LNCAP (cell line): Measurements from ENCODE around the gene OTOP2.

Experiments used
- TF ChIP-seq, protein P1 (sequence below): fragments of 450-650 bp; IDR thresholded peaks from 2 replicates; pipeline ENCODE4 v1.5.1; 2017; ENCODE audit warnings: mild to moderate bottlenecking

Gene OTOP2

GRCh38 chr17:74924250-74924948 is at the start of gene OTOP2:
TSS of gene OTOP2 (plus strand) at chr17:74924273. CDS start at chr17:74924633, 360 bp downstream.
- TF ChIP-seq, protein P1, sequence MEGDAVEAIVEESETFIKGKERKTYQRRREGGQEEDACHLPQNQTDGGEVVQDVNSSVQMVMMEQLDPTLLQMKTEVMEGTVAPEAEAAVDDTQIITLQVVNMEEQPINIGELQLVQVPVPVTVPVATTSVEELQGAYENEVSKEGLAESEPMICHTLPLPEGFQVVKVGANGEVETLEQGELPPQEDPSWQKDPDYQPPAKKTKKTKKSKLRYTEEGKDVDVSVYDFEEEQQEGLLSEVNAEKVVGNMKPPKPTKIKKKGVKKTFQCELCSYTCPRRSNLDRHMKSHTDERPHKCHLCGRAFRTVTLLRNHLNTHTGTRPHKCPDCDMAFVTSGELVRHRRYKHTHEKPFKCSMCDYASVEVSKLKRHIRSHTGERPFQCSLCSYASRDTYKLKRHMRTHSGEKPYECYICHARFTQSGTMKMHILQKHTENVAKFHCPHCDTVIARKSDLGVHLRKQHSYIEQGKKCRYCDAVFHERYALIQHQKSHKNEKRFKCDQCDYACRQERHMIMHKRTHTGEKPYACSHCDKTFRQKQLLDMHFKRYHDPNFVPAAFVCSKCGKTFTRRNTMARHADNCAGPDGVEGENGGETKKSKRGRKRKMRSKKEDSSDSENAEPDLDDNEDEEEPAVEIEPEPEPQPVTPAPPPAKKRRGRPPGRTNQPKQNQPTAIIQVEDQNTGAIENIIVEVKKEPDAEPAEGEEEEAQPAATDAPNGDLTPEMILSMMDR, result no peak

DNA sequence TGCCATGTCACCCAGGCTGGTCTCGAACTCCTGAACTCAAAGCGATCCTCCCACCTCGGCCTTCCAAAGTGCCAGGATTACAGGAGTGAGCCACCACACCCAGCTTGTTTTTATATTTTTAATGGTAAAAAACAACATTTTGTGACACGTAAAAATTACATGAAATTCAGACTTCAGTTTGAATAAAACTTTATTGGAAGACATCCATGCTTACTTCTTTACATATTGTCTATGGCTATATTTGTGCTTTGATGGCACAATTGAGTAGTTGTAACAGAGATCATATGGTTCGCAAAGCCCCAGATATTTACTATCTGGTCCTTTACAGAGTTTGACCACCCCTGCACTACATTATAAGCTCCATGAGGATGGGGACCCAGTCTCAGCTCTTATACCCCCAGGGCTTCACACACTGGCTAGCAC is 49.4 kb upstream of the OTOP2 start:
- TF ChIP-seq, protein P1, result no peak

GRCh38 chr17:74875155-74875976 is 48.7 kb upstream of the OTOP2 start:
- TF ChIP-seq, protein P1, result no peak

- TF ChIP-seq, protein P1, result no peak
Observed at GRCh38 chr17:74875977-74876593, 48.0 kb upstream of the OTOP2 start.

GRCh38 chr17:74877592-74878548 is 46.2 kb upstream of the OTOP2 start:
- TF ChIP-seq, protein P1, result no peak

DNA sequence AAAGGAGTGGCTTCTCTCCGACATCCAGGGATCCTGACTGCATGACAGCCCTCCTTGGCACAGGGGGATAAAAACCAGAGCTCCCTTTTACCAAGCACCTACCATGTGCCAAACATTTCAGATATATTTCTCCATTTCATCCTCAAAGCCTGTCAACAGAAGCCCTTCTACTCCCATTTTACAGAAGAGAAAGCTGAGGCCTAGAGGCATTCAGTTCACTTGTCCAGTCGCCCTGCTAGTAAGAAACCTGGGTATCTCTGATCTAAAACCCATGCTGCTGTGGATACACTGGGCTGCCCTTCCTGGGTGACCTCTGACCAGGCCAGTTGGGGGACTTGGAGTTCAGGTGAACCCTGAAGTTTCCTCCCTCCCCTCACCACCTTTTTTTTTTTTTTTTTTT is 45.4 kb upstream of the OTOP2 start:
- TF ChIP-seq, protein P1, result no peak

- TF ChIP-seq, protein P1, result no peak
Observed at GRCh38 chr17:74879308-74879707, 44.8 kb upstream of the OTOP2 start.
